ENCODE measurements around the gene ELMO1.

GRCh38 chr7:37038706-37039105, 410.0 kb downstream of the ELMO1 start:
- no peak for TF ChIP-seq EZH2 (IDR thresholded peaks at IDR 0.05; ENCODE audit: low read length)
- no peak for TF ChIP-seq CTCF (optimal IDR thresholded peaks at IDR 0.05 in 1 of 3, IDR thresholded peaks at IDR 0.05 in 1 of 3, conservative IDR thresholded peaks at IDR 0.05 in 1 of 3; ENCODE audit: extremely low read depth in 1 of 3, insufficient read depth in 2 of 3, low read length in 3 of 3)

All from keratinocyte (primary cell).